ENCODE results near the gene B4GALNT2.

The B4GALNT2 gene

DNA sequence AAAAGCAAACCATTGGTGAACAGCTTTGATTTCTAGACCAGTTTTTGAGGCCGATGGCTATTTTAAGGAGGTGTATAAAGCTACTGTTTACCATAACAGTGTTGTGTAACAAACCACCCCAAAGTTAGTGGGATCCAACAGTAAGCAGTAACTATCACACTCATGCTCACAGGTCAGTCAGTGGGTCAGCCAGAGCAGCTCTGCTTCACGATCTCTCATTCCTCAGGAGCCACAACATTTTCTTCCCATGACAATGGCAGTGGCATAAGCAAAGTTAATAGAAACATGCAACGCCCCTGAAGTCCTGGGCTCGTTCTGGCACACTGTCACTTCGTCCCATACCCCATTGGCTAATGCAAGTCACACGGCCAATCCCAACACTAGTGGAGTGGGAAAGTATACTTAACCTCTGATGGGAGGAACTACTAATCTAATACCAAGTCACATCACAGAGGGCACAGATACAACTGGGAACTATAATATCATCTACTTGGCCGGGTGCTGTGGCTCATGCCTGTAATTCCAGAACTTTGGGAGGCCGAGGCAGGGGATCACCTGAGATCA is 28.0 kb upstream of the B4GALNT2 start:
- Histone ChIP-seq H3K9ac (ENCODE audit: low read length) (no peak overlapping the region), H3K79me2 (ENCODE audit: insufficient read depth, low read length) (no peaks in the 10 kb centered on the region), H3K27ac (ENCODE audit: low read depth, low read length) (no peak overlapping the region), H2AFZ (ENCODE audit: low read depth, low read length, severe bottlenecking) (no peak overlapping the region), H3K9me2 (replicated peaks; ENCODE audit: insufficient read depth, low read length) (no peaks in the 10 kb centered on the region), H3K36me3 (ENCODE audit: low read length) (no peaks in the 10 kb centered on the region), H3K4me3 (ENCODE audit: insufficient read depth, low read length, poor library complexity, severe bottlenecking) (no peak overlapping the region), H3K4me2 (ENCODE audit: low read depth, low read length, poor library complexity, severe bottlenecking) (no peak overlapping the region), H4K20me1 (ENCODE audit: low read depth, low read length) (no peaks in the 10 kb centered on the region), H3K9me3 (ENCODE audit: insufficient read depth, low read length) (no peaks in the 10 kb centered on the region), H3K27me3 (ENCODE audit: low read length) (no peaks in the 10 kb centered on the region), H3F3A (ENCODE audit: insufficient read depth) (no peaks in the 10 kb centered on the region)
- no peak for TF ChIP-seq EZH2phosphoT487 (conservative IDR thresholded peaks at IDR 0.05; ENCODE audit: low read length)
- TF ChIP-seq, protein P1, sequence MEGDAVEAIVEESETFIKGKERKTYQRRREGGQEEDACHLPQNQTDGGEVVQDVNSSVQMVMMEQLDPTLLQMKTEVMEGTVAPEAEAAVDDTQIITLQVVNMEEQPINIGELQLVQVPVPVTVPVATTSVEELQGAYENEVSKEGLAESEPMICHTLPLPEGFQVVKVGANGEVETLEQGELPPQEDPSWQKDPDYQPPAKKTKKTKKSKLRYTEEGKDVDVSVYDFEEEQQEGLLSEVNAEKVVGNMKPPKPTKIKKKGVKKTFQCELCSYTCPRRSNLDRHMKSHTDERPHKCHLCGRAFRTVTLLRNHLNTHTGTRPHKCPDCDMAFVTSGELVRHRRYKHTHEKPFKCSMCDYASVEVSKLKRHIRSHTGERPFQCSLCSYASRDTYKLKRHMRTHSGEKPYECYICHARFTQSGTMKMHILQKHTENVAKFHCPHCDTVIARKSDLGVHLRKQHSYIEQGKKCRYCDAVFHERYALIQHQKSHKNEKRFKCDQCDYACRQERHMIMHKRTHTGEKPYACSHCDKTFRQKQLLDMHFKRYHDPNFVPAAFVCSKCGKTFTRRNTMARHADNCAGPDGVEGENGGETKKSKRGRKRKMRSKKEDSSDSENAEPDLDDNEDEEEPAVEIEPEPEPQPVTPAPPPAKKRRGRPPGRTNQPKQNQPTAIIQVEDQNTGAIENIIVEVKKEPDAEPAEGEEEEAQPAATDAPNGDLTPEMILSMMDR (IDR thresholded peaks at IDR 0.05; ENCODE audit: insufficient read depth, low read length, poor library complexity, severe bottlenecking) = no peak

DNA sequence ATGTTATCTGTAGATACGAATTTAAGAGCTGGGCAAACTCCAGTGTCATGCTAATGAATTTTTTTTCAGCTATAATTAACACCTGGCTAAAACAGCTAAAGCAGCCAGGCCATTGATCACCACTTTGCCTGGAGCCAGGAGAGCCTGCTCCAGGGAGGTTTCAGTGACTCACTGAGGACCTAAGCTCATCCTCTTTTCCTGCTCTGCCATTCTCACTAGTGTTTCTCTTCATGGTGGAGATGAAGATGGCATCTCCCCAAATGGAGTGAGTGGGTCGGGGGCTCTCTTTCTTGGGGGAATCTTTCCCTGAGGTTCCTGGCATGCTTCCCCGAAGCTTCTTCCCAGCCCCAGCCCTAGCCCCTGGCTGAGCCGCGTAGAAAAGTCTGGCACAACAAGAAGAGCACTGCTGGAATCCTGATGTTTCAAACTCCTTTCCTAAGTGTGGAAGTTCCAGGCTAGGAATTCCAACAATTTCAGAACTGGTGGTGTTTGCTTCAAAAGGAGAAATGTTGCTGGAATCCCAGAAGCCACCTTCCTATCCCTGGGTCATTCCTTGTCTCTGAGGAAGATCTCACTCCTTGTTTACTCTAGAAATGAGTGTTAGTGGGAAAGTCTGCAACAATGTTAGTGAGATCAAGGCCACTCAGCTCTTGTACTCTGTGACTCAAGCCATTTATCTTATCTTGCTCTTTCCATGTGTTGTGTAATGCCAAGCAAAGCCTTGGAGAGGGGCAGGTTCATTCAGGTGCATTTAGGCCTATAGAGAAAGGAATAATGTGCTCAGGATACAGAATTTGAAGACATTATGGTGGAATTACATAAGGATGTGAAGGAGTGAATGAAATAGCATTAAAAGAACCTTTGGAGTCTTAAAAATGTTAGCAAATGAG is 26.0 kb upstream of the B4GALNT2 start:
- Histone ChIP-seq H3K4me2 (ENCODE audit: low read depth, low read length, poor library complexity, severe bottlenecking) (no peak overlapping the region), H3K79me2 (ENCODE audit: insufficient read depth, low read length) (no peaks in the 10 kb centered on the region), H3K36me3 (ENCODE audit: low read length) (no peaks in the 10 kb centered on the region), H3K9me2 (replicated peaks; ENCODE audit: insufficient read depth, low read length) (no peaks in the 10 kb centered on the region), H2AFZ (ENCODE audit: low read depth, low read length, severe bottlenecking) (no peak overlapping the region), H3K9me3 (ENCODE audit: insufficient read depth, low read length) (no peaks in the 10 kb centered on the region), H3K4me3 (ENCODE audit: insufficient read depth, low read length, poor library complexity, severe bottlenecking) (no peak overlapping the region), H4K20me1 (ENCODE audit: low read depth, low read length) (no peaks in the 10 kb centered on the region), H3K27ac (ENCODE audit: low read depth, low read length) (no peak overlapping the region), H3F3A (ENCODE audit: insufficient read depth) (no peaks in the 10 kb centered on the region), H3K27me3 (ENCODE audit: low read length) (no peaks in the 10 kb centered on the region), H3K9ac (ENCODE audit: low read length) (no peak overlapping the region)
- TF ChIP-seq, protein P1 (IDR thresholded peaks at IDR 0.05; ENCODE audit: insufficient read depth, low read length, poor library complexity, severe bottlenecking) = no peak
- TF ChIP-seq EZH2phosphoT487 (conservative IDR thresholded peaks at IDR 0.05; ENCODE audit: low read length) = no peak

DNA sequence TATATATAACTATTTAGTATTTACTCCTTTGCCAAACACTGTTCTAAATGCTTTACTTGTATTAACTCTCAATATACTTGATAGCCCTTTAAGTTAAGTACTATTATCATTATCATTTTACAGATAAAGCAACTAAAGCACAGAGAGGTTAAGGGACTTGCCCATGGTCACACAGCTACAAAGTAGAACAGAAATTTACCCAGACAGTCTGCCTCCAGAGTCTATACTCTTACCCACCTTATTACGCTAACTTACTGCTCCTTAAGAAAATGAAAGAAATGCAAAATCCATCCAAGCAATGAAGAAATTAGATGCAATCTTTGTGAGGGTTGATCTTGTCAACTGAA is 25.4 kb upstream of the B4GALNT2 start:
- no peak overlapping the region for H3K4me2 ChIP-seq (ENCODE audit: low read depth, low read length, poor library complexity, severe bottlenecking)
- H3K9ac ChIP-seq (ENCODE audit: low read length) = no peak overlapping the region
- H3K27me3 ChIP-seq (ENCODE audit: low read length) = no peaks in the 10 kb centered on the region
- H3F3A ChIP-seq (ENCODE audit: insufficient read depth) = no peaks in the 10 kb centered on the region
- no peaks in the 10 kb centered on the region for H3K9me3 ChIP-seq (ENCODE audit: insufficient read depth, low read length)
- no peaks in the 10 kb centered on the region for H4K20me1 ChIP-seq (ENCODE audit: low read depth, low read length)
- no peaks in the 10 kb centered on the region for H3K36me3 ChIP-seq (ENCODE audit: low read length)
- no peaks in the 10 kb centered on the region for H3K79me2 ChIP-seq (ENCODE audit: insufficient read depth, low read length)
- no peak overlapping the region for H3K4me3 ChIP-seq (ENCODE audit: insufficient read depth, low read length, poor library complexity, severe bottlenecking)
- no peaks in the 10 kb centered on the region for H3K9me2 ChIP-seq (replicated peaks; ENCODE audit: insufficient read depth, low read length)
- no peak overlapping the region for H2AFZ ChIP-seq (ENCODE audit: low read depth, low read length, severe bottlenecking)
- H3K27ac ChIP-seq (ENCODE audit: low read depth, low read length) = no peak overlapping the region
- TF ChIP-seq, protein P1 (IDR thresholded peaks at IDR 0.05; ENCODE audit: insufficient read depth, low read length, poor library complexity, severe bottlenecking) = no peak
- TF ChIP-seq EZH2phosphoT487 (conservative IDR thresholded peaks at IDR 0.05; ENCODE audit: low read length) = no peak
